BLaER1 treated with 17β-estradiol and CSF1 and Interleukin-3, amounts not matched to agents 10 nM and 100 nM (cell line): Measurements from ENCODE around the gene CAV2.

Source experiments
- H3K27ac ChIP-seq, 11 experiments: shearing (Covaris generic); formaldehyde crosslinking; 2 replicates each; pipeline ENCODE4 v1.8.1; 2022
- H3K27me3 ChIP-seq, 11 experiments: shearing (Covaris generic); formaldehyde crosslinking; 2 replicates each; pipeline ENCODE4 v1.8.1; 2022
- H3K36me3 ChIP-seq, 11 experiments: shearing (Covaris generic); formaldehyde crosslinking; 2 replicates each; pipeline ENCODE4 v1.8.1; 2022
- H3K4me1 ChIP-seq, 10 experiments: shearing (Covaris generic); formaldehyde crosslinking; 2 replicates each; pipeline ENCODE4 v1.8.1; 2022
- H3K4me2 ChIP-seq, 11 experiments: shearing (Covaris generic); formaldehyde crosslinking; 2 replicates each; pipeline ENCODE4 v1.8.1; 2022
- H3K4me3 ChIP-seq, 10 experiments: shearing (Covaris generic); formaldehyde crosslinking; 2 replicates each; pipeline ENCODE4 v1.8.1; 2022
- H3K9ac ChIP-seq, 11 experiments: shearing (Covaris generic); formaldehyde crosslinking; 2 replicates each; pipeline ENCODE4 v1.8.1; 2022
- H3K9me3 ChIP-seq, 11 experiments: shearing (Covaris generic); formaldehyde crosslinking; replicated peaks in 1 of 11; 2 replicates each; pipeline ENCODE4 v1.8.1; 2022
- H4K20me1 ChIP-seq, 11 experiments: shearing (Covaris generic); formaldehyde crosslinking; 2 replicates each; pipeline ENCODE4 v1.8.1; 2022
- Cebpa-rat ChIP-seq, 11 experiments: shearing (Covaris generic); IDR thresholded peaks; 2 replicates each; pipeline ENCODE4 v1.8.1; 2022

CAV2 gene

DNA sequence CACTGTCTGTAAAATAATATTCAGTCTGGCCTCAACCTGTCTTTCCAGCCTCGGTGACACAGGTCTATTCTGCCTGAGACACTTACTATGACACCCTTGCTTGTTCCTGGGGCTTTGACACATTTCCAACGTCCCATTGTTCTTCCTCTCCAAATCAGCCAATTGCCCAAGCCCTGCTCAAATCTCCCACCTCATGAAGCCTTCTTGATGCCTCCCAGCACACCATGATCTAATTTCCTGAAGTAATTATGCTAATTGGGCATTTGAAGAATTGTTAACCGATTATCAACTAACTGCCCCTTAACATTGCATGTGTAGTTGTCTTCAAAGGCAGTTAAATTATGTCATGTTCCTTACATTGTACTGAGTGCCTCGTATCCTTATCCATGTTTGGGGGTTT is 58.4 kb downstream of the CAV2 start:
- peaks cover 0 to 7% (median 6%) of the 10 kb centered on the region in 11 experiments; a peak in 8 of 22 replicates for H3K9me3 ChIP-seq
- no peak overlapping the region for H3K27ac ChIP-seq
- H3K4me3 ChIP-seq, result no peak overlapping the region
- no peak overlapping the region for H3K4me2 ChIP-seq
- no peak for TF ChIP-seq Cebpa-rat (IDR thresholded peaks at IDR 0.05)
- no peaks in the 10 kb centered on the region for H3K36me3 ChIP-seq
- no peak overlapping the region for H3K9ac ChIP-seq
- H3K27me3 ChIP-seq, result no peaks in the 10 kb centered on the region
- no peaks in the 10 kb centered on the region for H4K20me1 ChIP-seq
- peaks cover 0 to 13% (median 3%) of the 10 kb centered on the region in 10 experiments; a peak in 9 of 20 replicates for H3K4me1 ChIP-seq
